Stimulated activated CD8-positive, alpha-beta memory T cell treated with anti-CD3 and anti-CD28 coated beads, Interleukin-4, amount 100 ng/mL, for 24 hours (primary cell): Measurements from ENCODE around the gene MAPK8IP2.

Source experiments
- DNase-seq: peaks from one replicate; pipeline ENCODE4 v3.0.0-alpha.2; 2020; ENCODE audit warnings: low read depth

MAPK8IP2 gene

DNA sequence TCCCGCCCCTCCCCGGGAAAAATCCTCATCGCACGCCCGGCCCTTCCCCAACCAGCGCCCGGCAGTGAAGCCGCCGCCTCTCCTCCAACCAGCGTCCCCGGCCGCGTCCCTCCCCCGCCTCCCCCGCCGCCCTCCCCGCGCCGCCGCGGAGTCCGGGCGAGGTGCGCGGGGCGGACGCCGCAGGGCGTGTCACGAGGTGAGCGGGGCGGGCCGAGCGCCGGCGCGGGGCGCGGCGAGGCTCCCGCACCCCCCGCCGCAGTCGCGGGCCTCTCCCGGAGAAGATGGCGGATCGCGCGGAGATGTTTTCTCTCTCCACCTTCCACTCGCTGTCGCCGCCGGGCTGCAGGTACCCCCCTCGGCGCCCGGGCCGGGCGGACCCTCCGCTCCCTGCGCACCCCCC, at the start of gene MAPK8IP2:
TSS of gene MAPK8IP2 (plus strand) at position 256 of the 400 bp plus-strand sequence. CDS start at position 282, 26 bp downstream.
- DNase-seq = no peak

DNA sequence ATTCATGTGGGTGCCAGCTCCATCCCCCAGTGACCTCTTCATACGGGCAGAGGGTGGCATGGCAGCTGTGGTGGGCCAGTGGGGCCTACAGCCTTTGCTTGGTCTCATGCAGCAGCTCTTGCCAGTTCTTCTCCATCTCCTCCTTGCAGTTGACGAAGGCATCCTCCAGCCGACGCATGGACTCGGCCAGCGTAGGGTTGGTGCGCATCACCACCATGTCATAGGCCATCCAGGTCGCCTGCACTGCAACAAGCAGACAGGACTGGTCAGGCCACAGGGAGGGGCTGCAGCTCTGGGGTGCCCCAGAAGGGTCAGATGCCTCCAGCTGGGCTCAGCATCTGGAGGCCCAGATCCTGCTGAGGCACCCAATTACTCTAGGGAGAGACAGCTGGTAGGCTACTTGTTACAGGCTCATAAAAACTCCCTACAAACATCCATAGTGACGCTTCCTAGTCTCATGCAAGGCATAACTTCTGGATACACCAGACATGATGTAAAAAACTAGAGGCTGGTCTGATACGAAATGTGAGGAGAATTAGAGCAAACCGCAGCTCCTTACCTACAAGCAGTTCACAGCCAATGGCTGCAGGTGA, 49.3 kb upstream of the MAPK8IP2 start:
- no peak for DNase-seq

DNA sequence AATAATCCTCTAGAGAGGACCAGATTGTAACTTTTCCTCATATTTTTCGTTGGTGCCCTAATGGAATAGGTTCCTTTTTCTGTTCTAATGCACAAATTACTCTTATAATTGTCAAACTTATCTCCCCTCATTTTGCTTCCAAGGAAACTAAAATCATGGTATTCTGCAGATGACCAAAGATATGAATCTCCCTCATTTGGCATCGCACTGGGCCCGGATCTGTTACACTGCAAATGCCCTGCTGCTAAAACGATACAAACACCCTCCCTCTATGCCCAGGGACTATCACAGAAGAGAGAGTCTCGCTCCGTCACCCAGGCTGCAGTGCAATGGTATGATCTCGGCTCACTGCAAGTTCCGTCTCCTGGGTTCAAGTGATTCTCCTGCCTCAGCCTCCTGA, 47.3 kb upstream of the MAPK8IP2 start:
- no peak for DNase-seq

DNA sequence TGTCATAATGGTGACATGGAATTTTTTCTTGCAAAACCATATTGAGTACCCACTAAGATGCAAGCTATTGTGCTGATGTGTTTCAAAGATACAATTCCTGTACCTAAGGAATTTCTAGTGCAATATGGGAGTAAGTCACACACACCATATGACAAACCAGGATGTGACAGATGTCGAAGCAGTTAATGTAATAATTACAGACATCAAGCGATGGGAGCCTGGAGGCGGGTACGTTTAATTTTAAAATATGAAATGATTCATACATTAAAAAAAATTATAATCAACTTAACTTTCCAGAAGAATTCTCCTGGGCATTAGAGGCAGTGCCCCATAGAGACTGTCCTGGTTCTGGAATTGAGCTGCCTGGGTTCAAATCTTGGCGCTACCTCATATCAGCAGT, 43.9 kb upstream of the MAPK8IP2 start:
- no peak for DNase-seq

DNA sequence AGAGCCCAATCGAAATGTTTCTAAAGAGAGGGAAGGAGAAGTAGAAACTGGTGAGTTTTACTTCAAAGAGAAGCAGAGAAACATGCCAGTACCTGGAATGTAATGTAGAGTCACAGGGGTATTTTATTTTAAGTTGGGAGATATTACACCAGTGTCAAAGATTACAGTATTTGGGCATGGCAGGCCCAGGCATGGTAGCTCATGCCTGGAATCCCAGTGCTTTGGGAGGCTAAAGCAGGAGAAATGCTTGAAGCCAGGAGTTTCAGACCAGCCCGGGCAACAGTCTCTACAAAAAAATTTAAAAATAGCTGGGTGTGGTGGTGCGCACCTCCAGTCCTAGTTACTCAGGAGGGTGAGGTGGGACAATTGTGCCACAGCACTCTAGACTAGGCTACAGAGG, 40.6 kb upstream of the MAPK8IP2 start:
- DNase-seq = no peak

DNA sequence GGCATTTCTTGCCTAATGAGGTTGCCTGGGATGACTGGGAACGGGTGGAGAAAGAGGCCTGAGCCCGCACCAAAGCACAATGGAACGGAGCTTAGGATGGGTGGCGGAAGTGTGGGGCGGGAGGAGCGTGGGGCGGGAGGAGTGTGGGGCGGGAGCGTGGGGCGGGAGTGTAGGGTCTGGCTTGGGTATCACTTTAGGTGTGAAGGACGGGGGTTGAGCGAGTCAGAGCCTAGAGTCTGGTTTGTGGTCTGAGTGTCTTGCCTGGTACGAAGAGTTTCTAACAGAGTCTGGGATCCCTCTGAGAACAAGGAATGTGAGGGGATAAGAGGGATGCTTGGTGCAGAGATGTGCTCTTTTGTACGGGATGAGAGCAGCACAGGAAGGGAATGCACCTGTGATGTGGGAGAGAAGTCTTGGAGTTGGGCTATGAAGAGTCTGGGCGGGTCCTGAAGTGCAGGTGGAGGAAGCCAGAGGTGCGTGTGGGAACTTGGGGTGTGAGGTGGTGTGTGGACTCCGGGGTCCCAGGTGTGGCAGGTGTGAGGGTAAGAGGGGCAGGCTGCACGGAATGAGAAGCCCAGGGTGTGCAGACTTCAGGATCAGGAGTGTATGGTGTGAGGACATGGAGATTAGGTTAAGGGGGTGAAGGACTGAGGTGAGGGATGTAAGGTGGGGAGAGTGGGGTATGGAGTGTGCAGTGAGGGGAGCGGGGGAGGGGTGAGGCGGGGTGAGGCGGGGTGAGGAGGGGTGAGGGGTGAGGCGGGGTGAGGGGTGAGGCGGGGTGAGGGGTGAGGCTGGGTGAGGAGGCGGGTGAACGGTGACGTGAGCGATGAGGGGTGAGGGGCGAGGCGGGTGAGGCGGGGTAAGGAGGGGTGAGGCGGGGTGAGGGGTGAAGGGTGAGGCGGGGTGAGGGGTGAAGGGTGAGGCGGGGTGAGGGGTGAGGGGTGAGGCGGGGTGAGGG, 38.9 kb upstream of the MAPK8IP2 start:
- DNase-seq = no peak

DNA sequence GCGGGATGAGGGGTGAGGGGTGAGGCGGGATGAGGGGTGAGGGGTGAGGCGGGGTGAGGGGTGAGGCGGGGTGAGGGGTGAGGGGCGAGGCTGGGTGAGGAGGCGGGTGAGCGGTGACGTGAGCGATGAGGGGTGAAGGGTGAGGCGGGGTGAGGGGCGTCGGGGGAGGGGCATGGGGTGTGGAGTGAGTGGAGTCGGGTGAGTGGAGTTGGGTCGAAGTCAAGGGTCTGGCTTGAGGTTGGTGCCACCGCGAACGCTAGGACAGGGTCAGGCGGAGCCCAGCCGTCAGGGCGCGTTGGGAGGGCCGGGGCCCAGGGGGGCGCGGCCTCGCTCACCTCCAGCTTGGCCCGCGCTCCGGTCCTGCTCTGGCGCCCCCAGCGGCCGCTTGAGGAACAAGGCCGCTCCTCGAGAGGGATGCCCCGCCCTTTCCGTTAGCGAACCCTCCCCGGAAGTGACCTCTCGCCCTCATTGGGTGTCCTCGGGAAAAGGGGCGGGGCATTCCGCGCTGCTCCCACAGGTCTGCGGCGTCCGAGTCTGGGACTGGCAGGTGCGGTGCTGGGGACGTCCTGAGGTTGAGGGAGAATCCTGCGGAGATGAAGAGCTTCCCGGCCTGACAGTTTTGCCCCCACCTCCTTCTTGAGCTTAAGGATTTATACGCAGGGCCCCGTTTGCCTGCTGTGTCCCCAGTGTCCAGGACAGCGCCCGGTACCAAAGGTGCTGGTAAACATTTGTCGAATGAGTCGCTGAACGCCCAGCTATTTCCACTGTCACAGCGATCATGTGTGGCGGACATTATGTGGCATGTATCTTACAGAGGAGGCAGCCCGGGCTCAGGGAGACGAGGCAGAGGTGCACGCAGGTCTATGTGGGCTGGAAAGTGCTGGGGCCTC, 37.8 kb upstream of the MAPK8IP2 start, which contains the start of gene SYCE3:
TSS of gene SYCE3 (minus strand) at position 397 of the 890 bp plus-strand sequence. CDS start 6,514 bp downstream, outside the sequence.
- DNase-seq = peak; percentile 95

DNA sequence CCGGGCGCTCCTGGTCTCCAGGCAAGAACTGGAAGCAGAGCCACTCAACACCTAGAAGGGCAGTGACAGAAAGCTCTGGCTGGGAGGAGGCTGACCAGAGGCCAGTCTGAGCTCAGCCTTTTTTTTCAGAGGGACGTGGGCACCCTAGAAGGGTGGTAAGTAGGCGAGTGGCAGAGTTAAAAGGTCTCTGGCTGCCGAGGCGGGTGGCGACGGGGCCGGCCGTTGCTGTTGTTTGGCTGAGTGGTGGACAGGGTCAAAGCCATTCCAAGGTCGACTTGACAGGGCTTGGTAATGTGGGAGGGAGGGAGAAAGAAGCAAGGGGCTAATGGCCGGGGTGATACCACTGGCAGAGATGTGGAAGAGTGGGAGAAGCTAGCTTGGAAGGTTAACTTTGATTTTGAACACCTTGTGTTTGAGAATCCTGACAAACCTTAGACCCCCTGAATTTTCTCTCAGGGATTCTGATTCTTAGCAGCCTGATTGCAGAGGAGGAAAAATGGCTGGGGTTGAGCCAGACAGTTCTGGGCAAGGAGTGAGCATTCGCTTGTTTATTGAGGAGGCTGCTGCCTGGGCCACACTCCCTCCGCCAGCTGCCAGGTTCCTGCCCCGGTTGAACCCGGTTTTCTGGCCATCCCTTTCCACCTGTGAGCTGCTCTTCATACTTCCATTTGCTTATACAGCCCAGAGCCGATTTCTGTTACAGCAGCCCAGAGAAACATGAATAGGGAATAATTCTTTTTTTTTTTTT, 37.0 kb upstream of the MAPK8IP2 start:
- DNase-seq = no peak

DNA sequence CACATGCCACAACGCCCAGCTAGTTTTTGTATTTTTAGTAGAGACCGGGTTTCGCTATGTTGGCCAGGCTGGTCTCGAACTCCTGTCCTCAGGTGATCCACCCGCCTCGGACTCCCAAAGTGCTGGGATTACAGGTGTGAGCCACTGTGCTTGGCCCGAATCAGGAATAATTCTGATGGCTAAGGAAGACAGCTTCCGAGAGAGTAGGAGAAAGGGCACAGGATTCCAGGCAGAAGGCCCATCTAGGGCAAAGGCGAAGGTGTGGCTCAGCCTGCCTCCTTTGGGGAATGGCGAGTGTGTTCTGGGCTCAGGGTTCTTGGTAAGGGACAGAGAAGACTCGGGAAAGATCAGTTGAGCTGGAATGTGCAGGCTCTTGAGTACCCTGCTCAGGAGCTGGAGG, 36.3 kb upstream of the MAPK8IP2 start:
- DNase-seq = no peak

DNA sequence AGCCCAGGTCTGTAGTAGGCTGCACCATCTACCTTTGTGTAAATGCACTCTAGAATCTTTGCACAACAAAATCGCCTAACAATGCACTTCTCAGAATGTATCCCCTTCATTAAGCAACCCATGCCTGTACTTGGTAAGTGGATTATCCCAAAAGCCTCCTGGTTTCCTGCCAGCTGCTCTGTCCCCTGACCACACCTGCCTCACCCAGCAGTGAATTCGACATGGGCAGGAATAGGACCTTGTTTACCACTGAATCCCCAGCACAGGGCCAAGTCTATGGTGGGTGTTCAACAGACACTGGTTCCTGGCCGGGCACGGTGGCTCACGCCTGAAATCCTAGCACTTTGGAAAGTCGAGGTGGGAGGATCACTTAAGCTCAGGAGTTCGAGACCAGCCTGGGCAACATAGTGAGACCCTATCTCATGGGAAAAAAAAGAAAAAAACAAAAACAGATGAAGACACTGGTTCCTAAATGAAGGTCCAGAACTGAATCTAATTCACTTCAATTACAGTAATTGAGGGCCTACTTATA, 32.8 kb upstream of the MAPK8IP2 start:
- DNase-seq = no peak

DNA sequence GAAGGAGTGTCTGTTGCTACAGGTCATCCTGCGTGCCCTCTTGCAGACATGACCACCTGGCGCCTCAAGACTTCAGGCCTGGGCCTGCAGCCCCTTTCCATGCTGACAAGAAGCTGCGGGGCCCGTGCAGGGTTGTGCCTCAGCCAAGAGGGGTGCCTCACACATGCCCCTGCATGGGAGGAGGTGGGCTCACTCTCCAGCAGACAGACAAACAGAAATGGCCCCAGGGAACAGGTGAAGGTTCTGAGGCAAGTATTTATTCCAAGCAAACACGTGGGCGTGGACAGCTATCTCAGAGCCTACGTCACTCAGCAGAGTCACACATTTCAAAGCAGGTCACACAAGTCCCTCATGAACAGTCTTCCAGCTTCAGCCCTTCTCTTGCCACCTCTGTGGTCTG, 32.0 kb upstream of the MAPK8IP2 start:
- DNase-seq = no peak

DNA sequence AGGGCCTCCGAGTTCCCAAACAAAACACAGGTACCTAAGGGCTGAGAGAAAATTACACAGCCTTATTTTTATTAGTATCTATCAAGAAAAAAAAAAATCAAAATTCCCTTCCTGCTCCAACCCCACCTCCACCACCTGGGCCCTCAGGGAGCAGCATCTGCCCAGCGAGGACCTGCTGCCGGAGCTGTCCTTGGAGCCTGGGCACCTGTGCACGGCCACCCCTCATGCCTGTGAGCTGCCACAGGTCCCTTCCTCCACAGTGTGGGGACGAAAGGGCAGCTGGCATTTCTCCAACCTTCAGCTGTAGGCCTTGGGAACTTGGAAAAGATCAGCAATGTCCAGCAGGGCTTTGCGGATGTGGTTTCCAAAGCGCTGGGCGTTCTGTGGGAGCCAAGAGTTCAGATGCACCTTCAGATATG, 31.5 kb upstream of the MAPK8IP2 start:
- no peak for DNase-seq

DNA sequence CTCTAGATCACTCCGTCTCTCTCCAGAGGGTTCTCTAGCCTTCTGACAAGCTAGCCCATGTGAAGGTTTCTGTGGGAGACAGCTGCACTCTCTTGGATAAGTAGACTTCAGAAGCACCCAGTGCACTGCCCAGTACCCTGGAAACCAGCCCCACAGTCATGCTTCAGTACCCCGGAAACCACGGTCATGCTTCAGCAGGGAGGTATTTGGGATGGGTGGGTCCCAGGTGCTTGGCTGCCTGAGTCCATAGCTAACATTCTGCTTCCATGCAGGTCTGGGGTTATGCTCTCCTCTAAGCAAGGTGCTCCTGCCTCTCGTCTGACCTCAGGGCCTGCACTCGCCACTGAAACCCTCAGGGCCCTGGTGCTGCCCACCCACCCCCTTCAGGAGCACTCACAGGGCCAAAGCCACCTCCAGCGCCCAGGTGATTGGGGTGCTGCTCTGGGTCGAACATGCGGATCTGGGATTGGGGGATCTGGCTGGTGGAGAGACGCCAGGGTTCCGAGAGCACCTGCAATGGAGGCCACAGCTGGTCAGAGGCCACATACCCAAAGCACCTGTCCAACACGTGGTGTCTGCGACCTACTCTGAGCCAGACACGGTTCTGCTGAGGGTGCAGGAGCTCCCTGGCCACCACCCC, 30.6 kb upstream of the MAPK8IP2 start:
- no peak for DNase-seq

DNA sequence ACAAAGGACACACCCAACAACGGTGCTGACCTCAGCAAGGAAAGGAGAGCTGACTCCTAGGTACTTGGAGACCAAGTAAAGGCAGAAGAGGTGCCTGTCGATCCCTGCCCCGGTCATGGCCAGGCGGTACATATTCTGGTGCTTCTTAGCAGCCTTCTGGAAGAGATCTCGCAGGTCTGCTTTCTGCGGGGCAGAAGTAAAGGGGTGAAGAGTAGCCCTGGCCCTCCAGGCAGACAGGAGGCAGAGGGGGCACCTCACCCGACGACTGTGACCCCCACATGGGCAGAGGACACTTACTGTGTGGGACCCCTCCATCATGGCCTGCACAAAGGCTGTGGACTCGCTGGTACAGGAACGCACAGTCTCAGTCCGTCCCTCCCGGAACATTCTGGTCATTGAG, 29.7 kb upstream of the MAPK8IP2 start:
- DNase-seq = no peak

DNA sequence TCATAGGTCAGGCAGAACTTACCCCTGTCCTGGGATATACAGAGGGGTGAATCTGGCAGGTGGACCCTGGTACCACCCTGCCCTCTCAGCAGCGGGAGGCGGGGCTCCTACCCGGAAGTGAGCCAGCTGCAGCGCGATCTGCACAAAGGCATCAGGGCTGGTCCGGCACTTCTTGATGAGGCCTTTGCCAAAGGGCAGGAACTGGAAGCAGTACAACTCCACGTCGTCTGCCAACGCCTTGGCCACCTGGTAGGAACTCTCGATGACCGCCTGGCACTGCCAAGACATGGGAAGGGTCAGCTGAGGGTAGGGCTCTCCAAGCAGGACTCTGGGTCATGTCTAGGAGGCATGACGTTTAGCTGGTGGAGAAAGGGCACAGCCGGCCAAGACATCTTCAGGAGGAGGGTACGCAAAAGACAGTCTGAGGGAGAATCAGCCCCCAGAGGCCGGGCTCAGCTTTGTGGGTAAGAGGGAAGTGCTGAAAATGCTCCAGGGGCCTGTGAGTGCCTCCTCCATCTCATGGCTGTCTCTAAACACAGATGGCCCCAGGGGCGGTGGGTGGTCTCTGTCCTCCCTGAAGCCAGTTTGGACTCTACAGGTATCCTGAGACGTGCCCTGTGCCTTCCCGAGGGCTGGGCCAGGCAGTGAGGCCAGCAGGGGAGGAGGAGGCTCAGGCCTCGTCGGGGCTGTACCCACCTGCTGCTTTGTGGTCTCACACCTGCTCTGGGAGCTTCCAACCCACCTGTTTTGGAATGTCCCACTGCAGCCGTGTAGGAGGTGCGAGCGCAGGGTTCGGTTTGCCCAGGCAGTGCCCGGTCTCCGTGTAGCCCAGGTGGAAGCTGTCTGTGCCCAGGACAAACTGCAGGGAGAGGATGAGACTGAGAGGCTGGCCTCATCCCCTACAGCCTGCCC, 29.1 kb upstream of the MAPK8IP2 start:
- DNase-seq = no peak

DNA sequence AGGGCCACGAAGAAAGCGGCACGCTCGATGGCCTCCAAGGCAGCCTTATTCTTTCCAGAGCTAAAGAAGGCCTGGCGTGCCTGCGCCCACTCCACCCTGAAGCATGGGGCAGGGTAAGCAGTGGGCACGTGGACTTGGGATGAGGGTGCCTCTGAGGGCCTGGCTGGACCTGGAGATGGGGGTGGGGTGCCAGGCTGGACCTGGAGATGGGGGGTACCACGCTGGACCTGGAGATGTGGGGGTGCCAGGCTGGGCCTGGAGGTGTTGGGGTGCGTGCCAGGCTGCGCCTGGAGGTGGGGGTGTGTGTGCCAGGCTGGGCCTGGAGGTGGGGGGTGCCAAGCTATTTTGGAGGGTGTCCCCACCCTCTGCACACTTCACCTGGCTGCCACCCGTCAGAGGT, 27.6 kb upstream of the MAPK8IP2 start:
- DNase-seq = no peak

DNA sequence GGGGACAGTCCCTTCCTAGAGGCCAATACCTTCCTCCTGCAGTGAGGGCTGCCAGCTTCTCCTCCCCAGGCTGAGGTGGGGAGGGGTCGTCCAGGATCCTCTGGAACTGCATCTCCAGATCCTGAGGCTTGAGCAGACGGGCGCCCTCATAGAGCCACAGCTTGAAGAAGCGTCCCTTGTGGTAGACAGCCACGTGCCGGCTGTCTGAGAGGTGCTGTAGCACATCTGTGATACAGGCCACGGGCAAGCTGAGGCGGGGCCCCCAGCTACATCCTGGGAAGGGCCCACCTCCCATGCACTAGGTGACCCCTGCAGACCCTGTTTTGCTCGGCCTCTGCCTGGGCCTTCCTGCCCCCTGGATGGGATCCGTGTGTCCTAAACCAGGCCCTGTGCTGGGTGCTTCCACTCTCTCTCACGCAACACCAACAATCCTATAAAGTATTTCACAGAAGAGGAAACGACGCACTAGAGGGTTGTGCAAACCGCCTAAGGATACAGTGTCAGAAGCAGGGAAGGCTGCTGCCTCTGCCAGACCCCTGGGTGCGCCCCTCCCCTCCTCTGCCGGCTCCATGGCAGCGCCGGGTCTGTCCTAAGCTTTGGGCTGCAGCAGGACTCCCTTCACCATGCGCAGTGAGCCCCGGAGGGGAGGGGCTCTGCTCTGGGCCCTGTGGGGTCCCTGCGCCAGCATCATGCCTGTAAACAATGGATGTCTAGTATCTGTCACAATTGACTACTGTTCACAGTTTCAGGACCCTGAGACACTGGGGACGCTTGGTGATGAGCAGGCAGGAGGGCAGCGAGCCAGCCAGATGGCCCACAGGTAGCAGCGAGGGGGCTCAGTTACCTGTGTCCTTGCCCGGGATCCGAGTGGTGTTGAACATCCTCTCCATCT, 26.9 kb upstream of the MAPK8IP2 start:
- DNase-seq = no peak

DNA sequence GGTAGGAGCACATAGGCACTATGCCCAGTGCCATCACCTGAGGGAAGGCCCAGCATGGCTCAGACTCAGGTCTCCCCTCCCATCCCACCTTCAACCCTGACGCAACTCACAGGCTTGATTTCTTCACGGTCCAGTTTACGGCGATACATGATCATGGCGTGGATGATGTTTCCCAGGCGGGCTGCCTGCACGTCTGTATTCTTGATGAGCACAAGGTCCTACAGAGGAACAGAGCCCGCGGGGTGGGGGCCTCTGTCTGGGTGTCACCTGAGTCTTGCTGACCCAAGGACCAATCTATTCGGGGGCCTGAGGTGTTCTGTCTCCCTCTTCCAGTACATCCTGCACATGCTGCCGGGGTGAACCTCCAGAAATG, 26.2 kb upstream of the MAPK8IP2 start:
- no peak for DNase-seq
